ENCODE data around the gene GLDC.
"Not testable (repeated sequence)": the region's sequence is repeated elsewhere in the genome, so short reads cannot be mapped to it uniquely, and the experiment has no call there.

GLDC gene

GRCh38 chr9:6645355-6646292, at the start of gene GLDC:
Gene GLDC, minus strand, starts transcription at chr9:6645729. Its CDS starts 230 bp downstream, at chr9:6645499.
- Histone ChIP-seq H3K36me3 (no peaks in the 10 kb centered on the region), H3K27me3 (ENCODE audit: insufficient read depth, low read depth, severe bottlenecking) (no peaks in the 10 kb centered on the region), H3K27ac (no peak within 1 kb of the TSS), H3K4me3 (ENCODE audit: low read depth, low read length) (peak within 1 kb of the TSS; percentile 76), H3K9me3 (ENCODE audit: severe bottlenecking) (no peaks in the 10 kb centered on the region)
- no peak for TF ChIP-seq CTCF (IDR thresholded peaks at IDR 0.05; ENCODE audit: low read depth, low read length)
- DNase-seq: peak; percentile 89

- no peaks in the 10 kb centered on the region for H3K27me3 ChIP-seq (ENCODE audit: insufficient read depth, low read depth, severe bottlenecking)
- H3K4me3 ChIP-seq (ENCODE audit: low read depth, low read length): no peak overlapping the region
- H3K36me3 ChIP-seq: no peaks in the 10 kb centered on the region
- TF ChIP-seq CTCF (IDR thresholded peaks at IDR 0.05; ENCODE audit: low read depth, low read length): no peak
- no peak for DNase-seq
- H3K9me3 ChIP-seq (ENCODE audit: severe bottlenecking): no peaks in the 10 kb centered on the region
- no peak overlapping the region for H3K27ac ChIP-seq
Observed at GRCh38 chr9:6692881-6693361, 47.4 kb upstream of the GLDC start.

GRCh38 chr9:6692433-6692832, 46.9 kb upstream of the GLDC start:
- Histone ChIP-seq H3K27me3 (ENCODE audit: insufficient read depth, low read depth, severe bottlenecking) (no peaks in the 10 kb centered on the region), H3K36me3 (no peaks in the 10 kb centered on the region), H3K9me3 (ENCODE audit: severe bottlenecking) (no peaks in the 10 kb centered on the region), H3K4me3 (ENCODE audit: low read depth, low read length) (no peak overlapping the region), H3K27ac (no peak overlapping the region)
- no peak for DNase-seq
- no peak for TF ChIP-seq CTCF (IDR thresholded peaks at IDR 0.05; ENCODE audit: low read depth, low read length)

- not testable (repeated sequence) for H3K9me3 ChIP-seq (ENCODE audit: severe bottlenecking); H3K27me3 ChIP-seq (ENCODE audit: insufficient read depth, low read depth, severe bottlenecking); DNase-seq; H3K36me3 ChIP-seq; H3K27ac ChIP-seq; H3K4me3 ChIP-seq (ENCODE audit: low read depth, low read length)
Observed at GRCh38 chr9:6690675-6691070, 45.1 kb upstream of the GLDC start.

GRCh38 chr9:6689893-6690674, 44.6 kb upstream of the GLDC start:
- TF ChIP-seq CTCF (IDR thresholded peaks at IDR 0.05; ENCODE audit: low read depth, low read length): no peak
- Histone ChIP-seq H3K9me3 (ENCODE audit: severe bottlenecking) (no peaks in the 10 kb centered on the region), H3K27me3 (ENCODE audit: insufficient read depth, low read depth, severe bottlenecking) (no peaks in the 10 kb centered on the region), H3K36me3 (no peaks in the 10 kb centered on the region), H3K27ac (no peak overlapping the region), H3K4me3 (ENCODE audit: low read depth, low read length) (no peak overlapping the region)
- no peak for DNase-seq

GRCh38 chr9:6687180-6687579, 41.7 kb upstream of the GLDC start:
- no peak for DNase-seq
- Histone ChIP-seq H3K9me3 (ENCODE audit: severe bottlenecking) (no peaks in the 10 kb centered on the region), H3K27me3 (ENCODE audit: insufficient read depth, low read depth, severe bottlenecking) (no peaks in the 10 kb centered on the region), H3K27ac (no peak overlapping the region), H3K4me3 (ENCODE audit: low read depth, low read length) (no peak overlapping the region), H3K36me3 (no peaks in the 10 kb centered on the region)
- no peak for TF ChIP-seq CTCF (IDR thresholded peaks at IDR 0.05; ENCODE audit: low read depth, low read length)

Measured in WERI-Rb-1 (cell line).